Measurements from ENCODE around the gene TFF2. TPM values are rescaled to one million over a fixed set of nuclear protein-coding genes. Genes with fewer than 3 reads are reported as not detected.

Gene TFF2
- total and polyA plus RNA-seq, 2 of the 4 experiments (the other 2 are of a cell fraction): not detected

- Histone ChIP-seq H3K4me2 (ENCODE audit: low read depth, low read length) (no peak overlapping the region), H3K4me3 (ENCODE audit: insufficient read depth, low read depth, low read length) (no peak overlapping the region), H3K14ac (replicated peaks; ENCODE audit: low read depth, low read length) (no peak overlapping the region), H2BK20ac (ENCODE audit: low read depth, low read length) (no peak overlapping the region), H2BK120ac (ENCODE audit: low read depth, low read length) (no peak overlapping the region), H3K18ac (ENCODE audit: low read depth, low read length) (no peak overlapping the region), H3K79me1 (ENCODE audit: low read depth in 1 of 2, low read length in 2 of 2) (no peaks in the 10 kb centered on the region), H3K4me1 (ENCODE audit: control insufficient read depth, insufficient read depth, low read length) (no peaks in the 10 kb centered on the region), H3K27me3 (ENCODE audit: control insufficient read depth, insufficient read depth, low read length) (peaks cover 17% of the 10 kb centered on the region; the same call in 1 of the 2 replicates), H3K9ac (ENCODE audit: low read depth, low read length) (no peak overlapping the region), H3K36me3 (ENCODE audit: control insufficient read depth, insufficient read depth, low read length) (no peaks in the 10 kb centered on the region), H2AFZ (replicated peaks; ENCODE audit: low read length, poor library complexity) (no peak overlapping the region), H3K4ac (ENCODE audit: low read depth, low read length) (no peak overlapping the region), H3K9me1 (ENCODE audit: insufficient read depth, low read length) (no peaks in the 10 kb centered on the region), H4K8ac (ENCODE audit: low read depth in 2 of 2, low read length in 2 of 2) (no peak overlapping the region), H2AK5ac (ENCODE audit: low read depth, low read length) (no peak overlapping the region), H3K23ac (ENCODE audit: low read depth, low read length) (no peak overlapping the region), H4K91ac (ENCODE audit: insufficient read depth, low read depth, low read length) (no peak overlapping the region), H2AK9ac (replicated peaks; ENCODE audit: low read depth, low read length, poor library complexity) (no peak overlapping the region), H2BK15ac (ENCODE audit: low read depth, low read length) (no peak overlapping the region), H3K27ac (ENCODE audit: insufficient read depth, low read length) (no peak overlapping the region), H3K9me3 (ENCODE audit: control insufficient read depth, insufficient read depth, low read length) (no peaks in the 10 kb centered on the region; the same call in 1 of the 2 replicates), H3K56ac (ENCODE audit: extremely low read depth, insufficient read depth, low read length) (no peak overlapping the region), H4K20me1 (ENCODE audit: insufficient read depth, low read length) (no peaks in the 10 kb centered on the region), H4K5ac (ENCODE audit: low read depth, low read length) (no peak overlapping the region), H2BK5ac (ENCODE audit: low read depth, low read length, poor library complexity, severe bottlenecking) (no peak overlapping the region)
- TF ChIP-seq SMC3 (IDR thresholded peaks at IDR 0.05; ENCODE audit: low read depth, low read length): no peak
- TF ChIP-seq MAFK (IDR thresholded peaks at IDR 0.05; ENCODE audit: low read depth, low read length): no peak
- no peak for TF ChIP-seq CHD1 (IDR thresholded peaks at IDR 0.05; ENCODE audit: low read depth, low read length)
- no peak for TF ChIP-seq FOS (IDR thresholded peaks at IDR 0.05; ENCODE audit: low read depth, low read length)
- TF ChIP-seq USF2 (IDR thresholded peaks at IDR 0.05; ENCODE audit: low read depth, low read length): no peak
- no peak for TF ChIP-seq RFX5 (IDR thresholded peaks at IDR 0.05; ENCODE audit: low read depth, low read length)
- no peak for ATAC-seq (ENCODE audit: low read depth)
- POLR2A ChIA-PET (ENCODE audit: unreplicated experiment): no interaction called here
- 80% methylated on average over 1 of the region's 14 CpGs; no CpG with 5 or more reads in 1 of the 2 experiments for WGBS, 2 experiments (ENCODE audit: extremely low coverage in 2 of 2, insufficient read length in 1 of 2)
- in situ Hi-C loops (cut with MboI; ENCODE audit: low sequenced_read_pairs) (no loop called here), intact Hi-C loops (cut with micrococcal nuclease) (no loop called here), dilution Hi-C loops (cut with HindIII; ENCODE audit: low sequenced_read_pairs, unreplicated experiment) (no loop called here)
- BruUV-seq (replicated peaks): no TSS peak
- DNase-seq: no peak
- CTCF ChIA-PET: no interaction called here
Measured at GRCh38 chr21:42349420-42350317, 1.1 kb downstream of the TFF2 start.
